MCF 10A (cell line): Measurements from ENCODE around the gene MYO7B. TPM values are rescaled to one million over a fixed set of nuclear protein-coding genes. Genes with fewer than 3 reads are reported as not detected.
"Not testable (repeated sequence)": the region's sequence is repeated elsewhere in the genome, so short reads cannot be mapped to it uniquely, and the experiment has no call there.

Source experiments
- BruUV-seq: library from RNA; stranded (reverse); fragments of 400-500 nt; replicated peaks from 2 replicates; lab custom pipeline; 2021; lab: Mats Ljungman, UMichigan
- CTCF ChIA-PET: fragments of 300-600 bp; sonication (Branson Sonifier 250); formaldehyde crosslinking; extraction: SDS; loops from one replicate; lab custom pipeline; 2021; ENCODE audit warnings: antibody characterized with exemption, inconsistent platforms; lab: Yijun Ruan, JAX
- POLR2A ChIA-PET: fragments of 300-600, 350-650 bp; sonication (Branson Sonifier 250); formaldehyde crosslinking; extraction: SDS; loops from one replicate; lab custom pipeline; 2020; ENCODE audit warnings: antibody characterized with exemption, inconsistent platforms; lab: Yijun Ruan, JAX
- DNase-seq: peaks from one replicate; pipeline ENCODE4 v3.0.0-alpha.2; 2018; ENCODE audit not compliant: unreplicated experiment
- H3K27ac Mint-ChIP-seq: one replicate; pipeline ENCODE4 v1.8.0; 2022; ENCODE audit warnings: mild to moderate bottlenecking, low read depth, mixed read lengths; ENCODE audit not compliant: unreplicated experiment
- H3K27me3 Mint-ChIP-seq: one replicate; pipeline ENCODE4 v1.8.0; 2022; ENCODE audit warnings: mixed read lengths; ENCODE audit not compliant: insufficient read depth, unreplicated experiment
- H3K36me3 Mint-ChIP-seq: one replicate; pipeline ENCODE4 v1.8.0; 2022; ENCODE audit warnings: mild to moderate bottlenecking, moderate library complexity, mixed read lengths; ENCODE audit not compliant: insufficient read depth, unreplicated experiment
- H3K4me1 Mint-ChIP-seq: one replicate; pipeline ENCODE4 v1.8.0; 2022; ENCODE audit warnings: mixed read lengths; ENCODE audit not compliant: insufficient read depth, unreplicated experiment
- H3K4me3 Mint-ChIP-seq: one replicate; pipeline ENCODE4 v1.8.0; 2022; ENCODE audit warnings: mild to moderate bottlenecking, moderate library complexity, mixed read lengths; ENCODE audit not compliant: unreplicated experiment
- H3K9me3 Mint-ChIP-seq: one replicate; pipeline ENCODE4 v1.8.0; 2022; ENCODE audit warnings: mixed read lengths; ENCODE audit not compliant: unreplicated experiment
- intact Hi-C: fragments of 100-400 bp; cut with micrococcal nuclease; formaldehyde crosslinking; loops from 2 replicates; pipeline ENCODE4 v1.14.1; 2022
- total RNA-seq: library from RNA; stranded (reverse); gene quantifications from 2 replicates; pipeline ENCODE4 v1.2.3, GENCODE V29; 2022
- TF ChIP-seq, protein P1 (sequence below): fragments of 200-600 bp; IDR thresholded peaks from one replicate; pipeline ENCODE4 v1.8.0; 2022; ENCODE audit warnings: antibody characterized with exemption, mild to moderate bottlenecking; ENCODE audit not compliant: unreplicated experiment

The MYO7B gene
- total RNA-seq, 1 experiment from 2014 or later = not detected

DNA sequence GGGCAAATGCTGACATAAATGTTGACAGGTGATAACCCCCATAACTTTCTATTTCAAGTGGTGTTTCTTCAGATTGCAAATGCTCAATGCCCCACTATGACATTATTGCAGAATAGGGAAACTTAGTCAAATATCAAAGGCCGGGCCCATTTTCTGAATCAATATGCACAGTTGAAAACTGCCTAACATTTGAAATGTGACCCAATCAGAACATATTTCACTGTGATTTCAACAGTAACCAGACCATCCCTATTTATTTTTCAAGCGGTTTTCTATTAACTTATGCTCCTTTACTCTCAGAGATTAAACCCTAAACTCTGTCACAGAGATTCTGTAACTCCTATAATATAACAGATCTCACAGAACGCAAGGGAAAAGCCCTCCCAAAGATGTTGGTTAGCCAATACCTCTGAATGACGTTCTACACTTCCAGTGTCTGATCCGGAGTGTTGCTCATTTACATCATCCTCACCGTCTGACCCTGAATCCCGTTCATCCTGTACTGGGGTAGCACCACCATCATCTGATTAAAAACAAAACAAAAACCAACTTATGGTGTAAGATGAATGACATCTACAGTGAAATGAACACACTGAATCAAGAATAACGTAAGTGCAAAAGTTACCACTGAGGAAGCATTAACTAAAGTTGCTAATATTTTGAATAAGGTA is 12.1 kb upstream of the MYO7B start:
- Mint-ChIP-seq H3K27me3 (no peaks in the 10 kb centered on the region), H3K9me3 (no peaks in the 10 kb centered on the region), H3K4me1 (peaks cover 17% of the 10 kb centered on the region), H3K4me3 (no peak overlapping the region), H3K36me3 (peaks cover 42% of the 10 kb centered on the region), H3K27ac (no peak overlapping the region)
- TF ChIP-seq, protein P1, sequence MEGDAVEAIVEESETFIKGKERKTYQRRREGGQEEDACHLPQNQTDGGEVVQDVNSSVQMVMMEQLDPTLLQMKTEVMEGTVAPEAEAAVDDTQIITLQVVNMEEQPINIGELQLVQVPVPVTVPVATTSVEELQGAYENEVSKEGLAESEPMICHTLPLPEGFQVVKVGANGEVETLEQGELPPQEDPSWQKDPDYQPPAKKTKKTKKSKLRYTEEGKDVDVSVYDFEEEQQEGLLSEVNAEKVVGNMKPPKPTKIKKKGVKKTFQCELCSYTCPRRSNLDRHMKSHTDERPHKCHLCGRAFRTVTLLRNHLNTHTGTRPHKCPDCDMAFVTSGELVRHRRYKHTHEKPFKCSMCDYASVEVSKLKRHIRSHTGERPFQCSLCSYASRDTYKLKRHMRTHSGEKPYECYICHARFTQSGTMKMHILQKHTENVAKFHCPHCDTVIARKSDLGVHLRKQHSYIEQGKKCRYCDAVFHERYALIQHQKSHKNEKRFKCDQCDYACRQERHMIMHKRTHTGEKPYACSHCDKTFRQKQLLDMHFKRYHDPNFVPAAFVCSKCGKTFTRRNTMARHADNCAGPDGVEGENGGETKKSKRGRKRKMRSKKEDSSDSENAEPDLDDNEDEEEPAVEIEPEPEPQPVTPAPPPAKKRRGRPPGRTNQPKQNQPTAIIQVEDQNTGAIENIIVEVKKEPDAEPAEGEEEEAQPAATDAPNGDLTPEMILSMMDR = no peak
- no TSS peak for BruUV-seq
- POLR2A ChIA-PET = interaction anchor here (0.7 to 1.2 kb wide), 3 partner anchors 14 to 229 kb away, joined by 3 to 4 read pairs (median 3); partner anchors contain the start of gene ERCC3
- intact Hi-C loops = loop anchor here (10.0 kb wide), 1 partner anchor 291 kb away; the partner anchor contains the start of gene WDR33
- CTCF ChIA-PET = no interaction called here
- DNase-seq = no peak

- CTCF ChIA-PET = interaction anchor here (0.6 to 1.2 kb wide), 2 partner anchors 8 to 231 kb away, joined by 3 to 4 read pairs; partner anchors contain the start of gene ERCC3
- not testable (repeated sequence) for H3K27ac Mint-ChIP-seq, H3K9me3 Mint-ChIP-seq, DNase-seq, H3K27me3 Mint-ChIP-seq
- intact Hi-C loops = loop anchor here (10.0 kb wide), 1 partner anchor 290 kb away; the partner anchor contains the start of gene WDR33
- peaks cover 17% of the 10 kb centered on the region for H3K4me1 Mint-ChIP-seq
- peak overlapping the region; percentile 79 for H3K4me3 Mint-ChIP-seq
- TSS peak; percentile 1 for BruUV-seq
- POLR2A ChIA-PET = interaction anchor here (0.7 kb wide), 2 partner anchors 31 to 230 kb away, joined by 3 read pairs; partner anchors contain the start of gene ERCC3
- peaks cover 33% of the 10 kb centered on the region for H3K36me3 Mint-ChIP-seq
Observed at GRCh38 chr2:127524198-127524834, 11.2 kb upstream of the MYO7B start.

- ChIA-PET POLR2A (interaction anchor here (0.6 to 2.3 kb wide), 18 partner anchors 10 to 565 kb away, joined by 3 to 76 read pairs (median 4); partner anchors contain the start of genes UGGT1 and WDR33), CTCF (interaction anchor here (0.6 kb wide), 1 partner anchor 141 kb away, joined by 4 read pairs; no protein-coding TSS in a partner anchor)
- intact Hi-C loops = loop anchor here (1.0 to 10.0 kb wide), 3 partner anchors 17 to 289 kb away; partner anchors contain the start of gene WDR33
- Mint-ChIP-seq H3K4me1 (peaks cover 17% of the 10 kb centered on the region), H3K9me3 (no peaks in the 10 kb centered on the region), H3K36me3 (peaks cover 19% of the 10 kb centered on the region), H3K4me3 (peak overlapping the region; percentile 79), H3K27ac (peak overlapping the region; percentile 95), H3K27me3 (no peaks in the 10 kb centered on the region)
- BruUV-seq = TSS peak; percentile 49
- DNase-seq = peak; percentile 51
- TF ChIP-seq, protein P1 = no peak
Observed at GRCh38 chr2:127525691-127526131, 9.8 kb upstream of the MYO7B start.

GRCh38 chr2:127526132-127527000 is 9.1 kb upstream of the MYO7B start, which contains the start of gene IWS1:
Gene IWS1 (minus strand): TSS chr2:127526489. CDS start chr2:127526208, 281 bp downstream.
- BruUV-seq = TSS peak; percentile 96
- CTCF ChIA-PET = interaction anchor here (0.6 to 0.9 kb wide), 4 partner anchors 24 to 124 kb away, joined by 3 to 5 read pairs (median 3); no protein-coding TSS in a partner anchor

More at GRCh38 chr2:127526132-127527000, 9.1 kb upstream of the MYO7B start, which contains the start of gene IWS1:
- peak; percentile 97 for DNase-seq
- Mint-ChIP-seq H3K27ac (peak within 1 kb of the TSS; percentile 95), H3K27me3 (no peaks in the 10 kb centered on the region), H3K9me3 (no peaks in the 10 kb centered on the region), H3K36me3 (peaks cover 16% of the 10 kb centered on the region), H3K4me1 (peaks cover 17% of the 10 kb centered on the region), H3K4me3 (peak within 1 kb of the TSS; percentile 79)
- TF ChIP-seq, protein P1 = no peak
- POLR2A ChIA-PET = interaction anchor here (0.6 to 2.3 kb wide), 28 partner anchors 8 to 564 kb away, joined by 3 to 76 read pairs (median 4); partner anchors contain the start of genes SFT2D3, UGGT1 and WDR33
- intact Hi-C loops = loop anchor here (1.0 to 10.0 kb wide), 3 partner anchors 18 to 288 kb away; partner anchors contain the start of gene WDR33
